Progenitor cell of endocrine pancreas (in vitro differentiated cells): Measurements from ENCODE around the gene TBL1X. TPM values are rescaled to one million over a fixed set of nuclear protein-coding genes. Genes with fewer than 3 reads are reported as not detected.

Source experiments
- DNase-seq: peaks from one replicate; pipeline ENCODE4 v3.0.0; 2021; ENCODE audit warnings: low spot score; ENCODE audit not compliant: unreplicated experiment
- H3K27ac Mint-ChIP-seq: 2 replicates; pipeline ENCODE4 v1.8.0; 2021; ENCODE audit warnings: mild to moderate bottlenecking, moderate library complexity, mixed read lengths
- H3K27me3 Mint-ChIP-seq: 2 replicates; pipeline ENCODE4 v1.8.0; 2021; ENCODE audit warnings: mixed read lengths
- H3K36me3 Mint-ChIP-seq: 2 replicates; pipeline ENCODE4 v1.8.0; 2022; ENCODE audit warnings: mixed read lengths; ENCODE audit not compliant: insufficient read depth
- H3K4me1 Mint-ChIP-seq: 2 replicates; pipeline ENCODE4 v1.8.0; 2021; ENCODE audit warnings: low read depth, mixed read lengths
- H3K4me3 Mint-ChIP-seq: 2 replicates; pipeline ENCODE4 v1.8.0; 2021; ENCODE audit warnings: low read depth, mild to moderate bottlenecking, moderate library complexity, mixed read lengths
- H3K9me3 Mint-ChIP-seq: 2 replicates; pipeline ENCODE4 v1.8.0; 2021; ENCODE audit warnings: low read depth, mixed read lengths
- CTCF ChIP-seq: fragments of 200-600 bp; sonication (generic); IDR thresholded peaks from one replicate; pipeline ENCODE4 v1.5.0; 2021; ENCODE audit warnings: antibody characterized with exemption, mild to moderate bottlenecking; ENCODE audit not compliant: unreplicated experiment
- total RNA-seq: library from RNA; stranded (reverse); gene quantifications from 2 replicates; pipeline ENCODE4 v1.2.1, GENCODE V29; 2021

TBL1X gene
- total RNA-seq, 1 donor from 2014 or later: 42.7 TPM

DNA sequence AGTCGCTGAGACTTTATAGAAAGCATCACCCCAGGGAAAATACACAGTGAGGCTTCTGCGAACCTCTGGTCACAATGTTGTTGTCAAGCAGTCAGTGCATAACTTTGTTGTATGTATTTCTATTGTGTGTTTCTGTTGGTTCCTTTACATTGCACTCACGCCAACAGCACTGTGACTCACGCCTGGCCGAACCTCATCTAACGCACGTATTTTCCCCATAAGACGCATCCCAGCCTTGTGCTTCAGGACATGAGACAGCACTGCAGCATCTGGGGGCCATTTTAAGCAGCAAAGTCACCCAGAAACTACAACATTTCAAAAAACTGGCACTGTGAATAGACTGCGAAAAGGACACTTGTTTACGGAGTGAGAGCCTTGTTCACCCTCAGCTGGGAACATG is 30.6 kb downstream of the TBL1X start:
- Mint-ChIP-seq H3K27me3 (no peaks in the 10 kb centered on the region), H3K9me3 (peaks cover 15% of the 10 kb centered on the region), H3K4me3 (no peak overlapping the region), H3K27ac (no peak overlapping the region), H3K4me1 (peaks cover 15% of the 10 kb centered on the region), H3K36me3 (peaks cover 11% of the 10 kb centered on the region)
- no peak for TF ChIP-seq CTCF
- DNase-seq: no peak

DNA sequence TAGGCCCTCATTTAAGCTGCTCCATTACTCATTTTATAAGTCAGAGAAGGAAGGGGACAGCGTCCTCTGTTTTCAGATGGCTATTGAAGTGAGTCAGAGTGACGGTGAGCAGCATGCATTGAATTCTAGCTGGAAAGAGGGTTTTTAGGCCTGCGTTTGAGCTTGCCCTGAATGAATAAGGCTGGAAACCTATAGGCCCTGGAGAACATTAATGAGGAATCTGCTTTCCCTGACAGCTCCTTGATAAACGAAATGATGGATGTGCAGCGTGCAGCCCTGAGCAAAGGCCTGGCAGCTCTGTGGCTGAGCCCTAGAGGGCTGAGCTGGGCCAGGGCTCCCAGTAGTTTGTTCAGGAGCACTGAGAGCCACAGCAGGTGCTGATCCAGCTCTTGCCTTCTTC is 33.4 kb downstream of the TBL1X start:
- Mint-ChIP-seq H3K27me3 (no peaks in the 10 kb centered on the region), H3K36me3 (peaks cover 18% of the 10 kb centered on the region), H3K4me3 (no peak overlapping the region), H3K4me1 (peaks cover 15% of the 10 kb centered on the region), H3K9me3 (peaks cover 15% of the 10 kb centered on the region), H3K27ac (peak overlapping the region; percentile 60)
- DNase-seq: no peak
- TF ChIP-seq CTCF: no peak

DNA sequence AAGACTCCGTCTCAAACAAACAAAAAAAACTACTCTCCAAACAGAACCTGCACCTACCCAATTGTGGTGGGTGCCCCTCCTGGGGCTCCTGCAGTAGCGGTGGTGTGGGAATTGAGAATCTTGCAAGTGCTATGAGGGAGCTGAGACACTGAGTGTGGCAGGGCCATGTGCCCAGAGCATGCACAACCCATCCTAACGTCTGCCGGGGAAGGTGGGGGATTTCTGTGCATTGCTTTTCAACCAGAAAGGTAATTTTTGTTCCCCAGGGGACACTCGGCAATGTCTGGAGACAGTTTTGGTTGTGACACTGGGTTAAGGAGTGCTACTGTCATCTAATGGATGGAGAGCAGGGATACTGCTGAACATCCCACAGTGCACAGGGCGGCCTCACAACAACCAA is 35.7 kb downstream of the TBL1X start:
- H3K9me3 Mint-ChIP-seq: peaks cover 23% of the 10 kb centered on the region

GRCh38 chrX:9501362-9501761 is 36.5 kb downstream of the TBL1X start:
- H3K27ac Mint-ChIP-seq: no peak overlapping the region
- no peak for DNase-seq
- no peak for TF ChIP-seq CTCF
- H3K36me3 Mint-ChIP-seq: peaks cover 33% of the 10 kb centered on the region
- H3K4me1 Mint-ChIP-seq: peaks cover 10% of the 10 kb centered on the region
- H3K4me3 Mint-ChIP-seq: no peak overlapping the region
- peaks cover 26% of the 10 kb centered on the region for H3K9me3 Mint-ChIP-seq
- H3K27me3 Mint-ChIP-seq: no peaks in the 10 kb centered on the region

More for the DNA sequence above, 35.7 kb downstream of the TBL1X start:
- no peak overlapping the region for H3K4me3 Mint-ChIP-seq
- no peak overlapping the region for H3K27ac Mint-ChIP-seq
- no peak for TF ChIP-seq CTCF
- peaks cover 13% of the 10 kb centered on the region for H3K4me1 Mint-ChIP-seq
- no peak for DNase-seq
- H3K27me3 Mint-ChIP-seq: no peaks in the 10 kb centered on the region
- peaks cover 31% of the 10 kb centered on the region for H3K36me3 Mint-ChIP-seq

DNA sequence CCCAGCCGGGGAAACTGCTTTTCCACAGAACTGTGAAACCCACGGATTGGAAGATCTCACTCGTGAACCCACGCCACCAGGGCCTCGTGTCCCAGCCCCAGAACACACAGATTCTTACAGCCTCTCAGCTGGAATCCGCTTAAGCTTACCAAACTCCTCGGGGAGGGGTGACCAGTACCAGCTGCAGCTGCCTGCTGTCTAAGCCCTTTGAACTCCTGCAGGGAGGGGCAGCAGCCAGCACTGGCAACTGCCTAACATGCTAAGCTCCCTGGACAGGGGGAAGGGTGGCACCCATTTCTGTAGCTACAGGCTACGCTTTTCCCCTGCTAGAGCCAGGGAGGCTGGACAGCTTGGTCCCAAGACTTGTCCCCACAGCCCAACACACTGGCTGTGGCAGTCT is 38.4 kb downstream of the TBL1X start:
- Mint-ChIP-seq H3K4me3 (no peak overlapping the region), H3K9me3 (peaks cover 42% of the 10 kb centered on the region), H3K4me1 (peaks cover 5% of the 10 kb centered on the region), H3K27ac (no peak overlapping the region), H3K36me3 (peaks cover 42% of the 10 kb centered on the region), H3K27me3 (no peaks in the 10 kb centered on the region)
- no peak for TF ChIP-seq CTCF
- DNase-seq: no peak
